ENCODE measurements around the gene PER3. TPM values are rescaled to one million over a fixed set of nuclear protein-coding genes. Genes with fewer than 3 reads are reported as not detected.

PER3 gene
- total RNA-seq, 1 experiment from 2014 or later, result 9.0 TPM

- Histone ChIP-seq H3K79me1 (ENCODE audit: insufficient read depth, low read depth, low read length, poor library complexity, severe bottlenecking) (no peaks in the 10 kb centered on the region), H3K4ac (ENCODE audit: low read depth, low read length) (no peak overlapping the region), H3K4me1 (ENCODE audit: insufficient read depth, low read length) (no peaks in the 10 kb centered on the region), H2AK5ac (ENCODE audit: insufficient read length, low read length) (no peak overlapping the region), H2BK12ac (ENCODE audit: insufficient read length, low read depth, low read length) (no peak overlapping the region), H4K5ac (ENCODE audit: insufficient read length, low read depth, low read length) (no peak overlapping the region), H3K23me2 (ENCODE audit: insufficient read length, low read depth, low read length, poor library complexity, severe bottlenecking) (no peaks in the 10 kb centered on the region), H3K9ac (ENCODE audit: extremely low read depth, insufficient read length, low read length) (no peak overlapping the region), H3K56ac (ENCODE audit: insufficient read length, low read depth, low read length) (no peak overlapping the region), H2BK20ac (ENCODE audit: low read depth, low read length, poor library complexity, severe bottlenecking) (no peak overlapping the region), H3K14ac (ENCODE audit: insufficient read depth, low read length) (no peak overlapping the region), H2BK5ac (ENCODE audit: insufficient read length, low read length) (no peak overlapping the region), H4K20me1 (ENCODE audit: control insufficient read depth, insufficient read depth, insufficient read length) (no peaks in the 10 kb centered on the region), H2BK120ac (ENCODE audit: low read depth, low read length, poor library complexity, severe bottlenecking) (no peak overlapping the region), H4K91ac (ENCODE audit: insufficient read length, low read depth, low read length) (no peak overlapping the region), H3T11ph (ENCODE audit: low read length) (no peak overlapping the region), H3K18ac (ENCODE audit: insufficient read length, low read depth, low read length) (no peak overlapping the region), H2AFZ (ENCODE audit: low read length) (no peak overlapping the region), H3K23ac (ENCODE audit: insufficient read length, low read depth, low read length) (no peak overlapping the region), H3K27me3 (ENCODE audit: insufficient read depth, low read length) (no peaks in the 10 kb centered on the region), H2BK15ac (ENCODE audit: low read depth, low read length) (no peak overlapping the region), H3K27ac (ENCODE audit: insufficient read length, low read depth, low read length) (no peak overlapping the region), H3K4me2 (ENCODE audit: insufficient read depth, insufficient read length, low read length) (no peak overlapping the region), H4K8ac (replicated peaks; ENCODE audit: insufficient read length, low read depth, low read length) (no peak overlapping the region), H3K79me2 (ENCODE audit: insufficient read depth, low read length) (no peaks in the 10 kb centered on the region), H3K9me3 (ENCODE audit: control insufficient read depth, low read depth, low read length) (no peaks in the 10 kb centered on the region)
- WGBS (ENCODE audit: extremely low coverage, insufficient read length, low lambda C conversion rate), result no CpG with 5 or more reads among the region's 3 CpGs
- DNase-seq, result no peak
- TF ChIP-seq CTCF (conservative IDR thresholded peaks at IDR 0.05), result no peak
- Mint-ChIP-seq H3K4me3 (no peak overlapping the region), H3K27ac (no peak overlapping the region), H3K4me1 (peaks cover 0 to 3% of the 10 kb centered on the region in 2 experiments; a peak in 3 of 4 replicates), H3K9me3 (no peaks in the 10 kb centered on the region), H3K36me3 (ENCODE audit: insufficient read depth in 1 of 3, low read depth in 3 of 3) (peaks cover 33 to 68% (median 61%) of the 10 kb centered on the region in 3 experiments), H3K27me3 (ENCODE audit: low read depth) (no peaks in the 10 kb centered on the region)
These were observed 6.5 kb upstream of the PER3 start for GRCh38 chr1:7777591-7777990.

Measured in H9 (cell line).